HepG2 (cell line): Measurements from ENCODE around the gene RIOK2. TPM values are rescaled to one million over a fixed set of nuclear protein-coding genes. Genes with fewer than 3 reads are reported as not detected.

ENCODE experiments used
- AHDC1 ChIP-seq: sonication (generic); formaldehyde crosslinking; IDR thresholded peaks from 2 replicates; pipeline ENCODE4 v1.5.1; 2020; ENCODE audit warnings: mild to moderate bottlenecking, missing genetic modification reagents, borderline replicate concordance
- ATF4 ChIP-seq, 2 experiments: fragments of 450-650 bp in 1 of 2; sonication (generic) in 1 of 2; formaldehyde crosslinking; IDR thresholded peaks; 2 replicates each; pipeline versions ENCODE4 v1.5.0 to v1.8.0; 2020 to 2022; ENCODE audit warnings: mild to moderate bottlenecking in 1 of 2, missing genetic modification reagents in 1 of 2
- CCAR2 ChIP-seq: fragments of 200-400 bp; formaldehyde crosslinking; optimal IDR thresholded peaks from 2 replicates; pipeline ENCODE3; 2018; ENCODE audit warnings: low read depth, mild to moderate bottlenecking, low read length, moderate library complexity
- PHB2 ChIP-seq: fragments of 450-650 bp; IDR thresholded peaks from 2 replicates; pipeline ENCODE4 v1.6.1; 2018; ENCODE audit not compliant: partially characterized antibody
- SOX6 ChIP-seq, 2 experiments: fragments of 450-650 bp in 1 of 2; sonication (generic) in 1 of 2; formaldehyde crosslinking in 1 of 2; IDR thresholded peaks; 2 replicates each; pipeline versions ENCODE4 v1.4.0 to v1.6.1; 2017 to 2020; ENCODE audit warnings: antibody characterized with exemption in 1 of 2, mild to moderate bottlenecking in 1 of 2, missing genetic modification reagents in 1 of 2
- SSRP1 ChIP-seq: IDR thresholded peaks from 2 replicates; pipeline ENCODE4 v1.6.1; 2016; ENCODE audit warnings: control low read depth
- ZBTB37 ChIP-seq: sonication (generic); formaldehyde crosslinking; IDR thresholded peaks from 2 replicates; pipeline ENCODE4 v1.4.0; 2020; ENCODE audit warnings: mild to moderate bottlenecking, missing genetic modification reagents
- ZMYM2 ChIP-seq: sonication (generic); formaldehyde crosslinking; IDR thresholded peaks from 2 replicates; pipeline ENCODE4 v1.8.0; 2022; ENCODE audit warnings: mild to moderate bottlenecking, missing genetic modification reagents
- ZNF275 ChIP-seq: sonication (generic); formaldehyde crosslinking; IDR thresholded peaks from 2 replicates; pipeline ENCODE4 v1.8.0; 2022; ENCODE audit warnings: missing genetic modification reagents, mild to moderate bottlenecking, inconsistent platforms, borderline replicate concordance
- ZNF317 ChIP-seq: sonication (generic); formaldehyde crosslinking; IDR thresholded peaks from 2 replicates; pipeline ENCODE4 v1.5.0; 2020; ENCODE audit warnings: mild to moderate bottlenecking, missing genetic modification reagents
- ZNF333 ChIP-seq: sonication (generic); formaldehyde crosslinking; IDR thresholded peaks from 2 replicates; pipeline ENCODE4 v1.4.0; 2020; ENCODE audit warnings: mild to moderate bottlenecking, missing genetic modification reagents, borderline replicate concordance
- ZNF343 ChIP-seq: sonication (generic); formaldehyde crosslinking; IDR thresholded peaks from 2 replicates; pipeline ENCODE4 v1.4.0; 2020; ENCODE audit warnings: mild to moderate bottlenecking, missing genetic modification reagents
- ZNF512B ChIP-seq: sonication (generic); formaldehyde crosslinking; IDR thresholded peaks from 2 replicates; pipeline ENCODE4 v1.5.1; 2020; ENCODE audit warnings: missing genetic modification reagents, mild to moderate bottlenecking, borderline replicate concordance
- ZNF710 ChIP-seq: sonication (generic); formaldehyde crosslinking; IDR thresholded peaks from 2 replicates; pipeline ENCODE4 v1.5.0; 2020; ENCODE audit warnings: mild to moderate bottlenecking, missing genetic modification reagents, borderline replicate concordance
- ZNF782 ChIP-seq: sonication (generic); formaldehyde crosslinking; IDR thresholded peaks from 2 replicates; pipeline ENCODE4 v1.4.0; 2020; ENCODE audit warnings: missing genetic modification reagents, mild to moderate bottlenecking, borderline replicate concordance
- polyA plus RNA-seq, 8 experiments: library from polyadenylated mRNA; depleted of rRNA in 3 of 8; stranded (reverse) in 7 of 8; unstranded in 1 of 8; fragments of >200 nt; fragmentation: Illumina TruSeq in 4 of 8; extraction: Trizol in 4 of 8; gene quantifications; 2 replicates each; pipeline versions ENCODE4 v1.2.1 to v1.2.3, GENCODE V29; 2011 to 2016; ENCODE audit warnings: low read depth in 4 of 8, missing spikeins in 1 of 8, mixed read lengths in 1 of 8; ENCODE audit not compliant: insufficient read depth in 1 of 8
- total RNA-seq, 5 experiments: library from RNA; depleted of rRNA; stranded (reverse); fragments of >200 nt; fragmentation: Illumina TruSeq; extraction: Trizol; gene quantifications; 2 replicates each; pipeline ENCODE4 v1.2.3, GENCODE V29; 2016; ENCODE audit warnings: low read depth in 1 of 5

The RIOK2 gene
- total and polyA plus RNA-seq, 2 of the 13 experiments (the other 11 are each of a cell fraction or from before 2014, with no cell fraction given): 8.1 to 46.6 TPM

- no peak for TF ChIP-seq SSRP1
- no peak for TF ChIP-seq ZNF782 (CRISPR knock-in tag)
- TF ChIP-seq ZNF710 (CRISPR knock-in tag): no peak
- TF ChIP-seq PHB2: no peak
- TF ChIP-seq ZNF512B (CRISPR knock-in tag): no peak
- no peak for TF ChIP-seq SOX6 (IDR thresholded peaks at IDR 0.05)
- TF ChIP-seq SOX6 (CRISPR knock-in tag; IDR thresholded peaks at IDR 0.05): peak; percentile 54
- no peak for TF ChIP-seq ATF4 (CRISPR knock-in tag; IDR thresholded peaks at IDR 0.05)
- 0 out of 2 replicates have a peak, but pooled peaks have one; percentile 72 for TF ChIP-seq ZNF333
- TF ChIP-seq ZNF343 (CRISPR knock-in tag): no peak
- TF ChIP-seq AHDC1 (CRISPR knock-in tag): no peak
- no peak for TF ChIP-seq CCAR2
- TF ChIP-seq ZMYM2 (CRISPR knock-in tag): no peak
- 0 out of 2 replicates have a peak, but pooled peaks have one; percentile 10 for TF ChIP-seq ZNF275 (CRISPR knock-in tag)
- TF ChIP-seq ZNF317 (CRISPR knock-in tag): peak; percentile 82
- 0 out of 2 replicates have a peak, but pooled peaks have one; percentile 72 for TF ChIP-seq ZBTB37 (CRISPR knock-in tag)
Measured at GRCh38 chr5:97183930-97184213, 825 bp upstream of the RIOK2 start (continued).
